CD4-positive, alpha-beta T cell treated with Interleukin-4 for 1 hour (primary cell): ENCODE data around the gene CXorf38.
"Not testable (repeated sequence)": the region's sequence is repeated elsewhere in the genome, so short reads cannot be mapped to it uniquely, and the experiment has no call there.

Source experiments
- DNase-seq, 2 donors: peaks; one replicate each; pipeline ENCODE4 v3.0.0-alpha.2; 2020 to 2022

CXorf38 gene

GRCh38 chrX:40623665-40624064, 23.7 kb downstream of the CXorf38 start:
- no peak for DNase-seq

GRCh38 chrX:40623139-40623536, 24.2 kb downstream of the CXorf38 start, which contains the start of gene MPC1L:
MPC1L (plus strand) TSS chrX:40623428; CDS start chrX:40623566, 138 bp downstream.
- DNase-seq: no peak

DNA sequence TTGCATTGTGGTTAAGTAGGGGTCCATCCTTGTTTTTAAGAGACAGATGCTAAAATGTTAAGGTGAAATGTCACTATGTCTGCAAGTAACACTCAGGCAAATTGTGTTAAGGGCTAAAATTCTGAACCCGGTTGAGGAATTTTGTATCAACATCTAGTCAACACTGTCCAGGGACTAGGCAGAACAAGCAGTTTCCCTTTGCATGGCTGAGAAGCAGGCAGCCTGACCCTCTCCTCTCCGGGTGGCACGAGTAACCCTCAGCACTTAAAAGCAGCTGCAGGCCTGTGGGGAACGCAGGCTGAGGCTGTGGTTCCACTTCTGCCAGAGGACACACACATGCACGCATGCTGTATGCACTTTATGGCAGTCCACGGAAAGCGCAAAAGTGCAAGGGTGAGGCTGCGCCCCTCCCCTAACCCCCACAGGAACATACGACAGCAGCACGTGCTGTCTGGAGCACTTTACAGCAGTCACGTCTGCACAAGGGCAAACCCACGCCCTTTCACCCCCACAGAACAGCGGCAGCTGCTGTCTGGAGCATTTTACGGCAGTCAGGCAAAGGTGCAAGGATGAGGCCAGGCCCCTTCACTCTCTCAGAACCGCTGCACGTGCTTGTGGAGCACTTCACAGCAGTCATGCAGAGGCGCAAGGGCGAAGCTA, 24.8 kb downstream of the CXorf38 start:
- DNase-seq: no peak

DNA sequence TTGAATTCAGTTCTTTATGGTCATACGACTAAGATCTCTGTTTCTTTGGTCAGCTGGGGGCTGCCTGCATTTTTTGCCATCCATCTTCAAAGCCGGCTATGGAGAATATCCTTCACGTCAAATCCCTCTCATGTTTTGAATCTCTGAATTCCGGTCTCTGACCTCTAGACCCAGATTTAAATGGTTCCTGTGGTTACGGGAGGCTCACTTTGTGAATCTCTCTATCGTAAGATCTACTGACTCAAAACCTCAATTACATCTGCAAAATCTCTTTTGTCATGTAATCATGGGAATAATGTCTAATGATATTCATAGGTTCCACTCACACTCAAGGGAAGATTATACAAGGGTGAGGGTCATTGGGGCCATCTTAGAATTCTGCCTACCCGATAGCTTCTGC, 29.8 kb downstream of the CXorf38 start:
- no peak for DNase-seq

DNA sequence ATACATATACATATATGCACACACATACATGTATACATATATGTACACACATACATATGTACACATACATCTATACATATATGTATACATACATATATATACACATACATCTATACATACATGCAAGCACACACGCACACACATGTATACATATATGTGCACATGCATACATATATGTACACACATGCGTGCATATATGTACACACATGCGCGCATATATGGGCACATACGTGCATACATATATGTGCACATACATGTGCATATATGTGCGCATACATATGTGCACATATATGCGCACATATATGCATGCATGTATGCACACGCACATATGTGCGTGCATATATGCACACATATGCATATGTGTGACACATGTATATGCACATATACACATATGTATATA, 31.4 kb downstream of the CXorf38 start:
- no peak for DNase-seq

GRCh38 chrX:40612511-40612910, 34.9 kb downstream of the CXorf38 start:
- no peak for DNase-seq

- DNase-seq: no peak
Measured at GRCh38 chrX:40607381-40607780, 40.0 kb downstream of the CXorf38 start.

DNA sequence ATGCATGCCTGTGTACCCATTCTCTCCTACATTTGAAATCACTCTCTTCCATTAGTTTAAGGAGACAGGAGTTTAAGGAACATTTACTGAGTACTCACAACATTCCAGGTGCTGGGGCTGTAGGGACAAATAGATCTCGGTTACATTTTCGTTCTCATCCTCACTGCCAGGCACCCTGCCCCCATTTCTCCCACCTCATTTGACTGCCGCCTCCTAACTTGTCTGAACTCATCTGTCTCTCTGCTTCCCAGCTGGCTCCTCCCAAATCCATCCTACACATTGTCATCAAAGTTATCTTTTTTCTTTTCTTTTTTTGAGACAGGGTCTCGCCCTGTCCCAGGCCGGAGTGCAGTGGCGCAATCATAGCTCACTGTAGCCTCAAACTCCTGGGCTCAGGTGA, 43.9 kb downstream of the CXorf38 start:
- no peak for DNase-seq

DNA sequence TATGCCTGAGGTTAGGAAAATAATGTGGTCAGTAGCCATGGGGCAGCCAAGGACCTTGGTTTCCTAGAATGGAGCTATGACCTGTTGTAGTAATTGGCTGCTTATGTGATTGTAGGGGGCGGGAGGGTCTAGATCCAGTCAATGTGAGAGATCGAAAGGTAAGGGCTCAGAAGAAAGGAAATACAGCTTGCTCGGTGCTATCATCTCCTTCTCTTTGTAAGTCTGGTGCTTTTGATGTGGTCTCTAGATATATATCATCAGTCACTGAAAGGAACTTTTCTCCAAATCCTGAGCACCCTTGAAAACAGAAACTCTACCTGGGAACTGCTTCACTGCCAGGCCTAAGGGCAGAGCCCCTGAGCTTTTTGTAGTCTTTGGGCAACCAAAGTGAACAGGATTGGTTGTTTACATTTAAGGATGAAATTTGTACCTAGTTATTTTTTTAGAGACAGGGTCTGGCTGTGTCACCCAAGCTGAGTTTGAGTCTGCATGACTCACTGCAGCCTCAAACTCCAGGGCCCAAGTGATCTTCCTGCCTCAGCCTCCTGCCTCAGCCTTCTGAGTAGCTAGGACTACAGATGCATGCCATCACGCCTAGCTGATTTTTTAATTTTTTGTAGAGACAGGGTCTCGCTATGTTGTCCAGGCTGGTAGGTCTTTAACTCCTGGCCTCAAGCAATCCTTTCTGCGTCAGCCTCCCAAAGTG, 57.6 kb downstream of the CXorf38 start:
- peak; percentile 18 to 53 for DNase-seq

GRCh38 chrX:40587623-40588022, 59.7 kb downstream of the CXorf38 start:
- DNase-seq: not testable (repeated sequence)

DNA sequence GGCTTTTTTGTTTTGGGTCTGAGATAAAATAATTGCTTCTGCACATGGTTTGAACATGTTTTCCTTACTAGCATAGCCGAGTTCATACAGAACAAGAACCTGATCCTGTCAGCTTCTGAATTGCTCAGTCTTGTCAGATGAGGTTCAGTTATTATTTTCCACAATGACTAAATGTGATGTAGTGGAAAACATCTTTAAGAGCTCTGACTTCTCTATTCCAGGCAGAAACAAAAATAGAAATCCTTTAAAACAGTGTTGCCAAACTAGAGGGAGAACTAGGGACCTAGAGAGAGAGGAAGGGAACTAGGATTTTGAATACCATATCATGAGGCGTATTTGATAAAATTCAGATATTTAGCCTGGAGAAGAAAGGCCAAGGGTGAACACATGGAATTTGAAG, 64.5 kb downstream of the CXorf38 start:
- no peak for DNase-seq

DNA sequence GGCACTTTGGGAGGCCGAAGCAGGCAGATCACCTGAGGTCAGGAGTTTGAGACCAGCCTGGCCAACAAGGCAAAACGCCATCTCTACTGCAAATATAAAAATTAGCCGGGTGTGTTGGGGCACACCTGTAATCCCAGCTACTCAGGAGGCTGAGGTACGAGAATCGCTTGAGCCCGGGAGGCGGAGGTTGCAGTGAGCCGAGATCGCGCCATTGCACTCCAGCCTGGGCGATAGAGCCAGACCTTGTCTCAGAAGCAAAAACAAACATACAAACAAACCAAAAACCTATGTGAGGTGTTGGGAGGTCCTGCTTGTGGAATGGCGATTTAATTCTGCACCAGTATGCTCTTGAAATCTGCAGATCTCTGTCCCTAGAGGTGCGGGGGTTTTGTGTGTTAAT, 65.2 kb downstream of the CXorf38 start:
- not testable (repeated sequence) for DNase-seq

DNA sequence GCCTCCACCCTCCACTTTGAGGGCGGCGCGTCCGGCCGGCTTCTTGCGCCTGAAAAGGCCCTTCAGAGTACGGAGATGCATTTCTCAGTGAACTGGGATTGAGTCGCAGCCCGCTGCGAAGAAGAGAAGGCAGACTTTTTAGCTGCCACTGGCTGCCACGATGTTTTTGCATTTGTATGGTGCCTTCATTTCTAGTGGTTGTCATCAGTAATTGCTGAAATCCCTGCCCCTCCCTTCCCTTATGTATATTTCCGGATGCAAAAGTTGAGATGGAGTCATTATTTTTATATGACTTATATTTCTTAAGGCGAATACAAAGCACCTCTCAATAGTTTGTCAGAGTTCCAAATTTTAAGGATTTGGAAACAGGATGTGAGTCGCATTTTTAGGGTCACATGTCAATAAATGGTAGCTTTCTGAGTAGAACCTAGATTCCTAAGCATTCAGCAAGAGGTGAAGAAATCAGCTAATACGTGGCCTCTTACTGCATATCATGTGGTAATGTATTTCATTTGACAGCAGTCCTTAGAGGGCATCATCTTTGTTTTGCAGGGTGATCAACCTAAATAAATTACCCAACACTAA, 65.9 kb downstream of the CXorf38 start:
- peak in 1 of 2 donors; percentile 35 for DNase-seq

- DNase-seq: peak; percentile 94
Measured at GRCh38 chrX:40580537-40581335, 66.6 kb downstream of the CXorf38 start, which contains the start of gene ATP6AP2. ATP6AP2 (plus strand) TSS chrX:40580970; CDS start chrX:40581066, 96 bp downstream.

DNA sequence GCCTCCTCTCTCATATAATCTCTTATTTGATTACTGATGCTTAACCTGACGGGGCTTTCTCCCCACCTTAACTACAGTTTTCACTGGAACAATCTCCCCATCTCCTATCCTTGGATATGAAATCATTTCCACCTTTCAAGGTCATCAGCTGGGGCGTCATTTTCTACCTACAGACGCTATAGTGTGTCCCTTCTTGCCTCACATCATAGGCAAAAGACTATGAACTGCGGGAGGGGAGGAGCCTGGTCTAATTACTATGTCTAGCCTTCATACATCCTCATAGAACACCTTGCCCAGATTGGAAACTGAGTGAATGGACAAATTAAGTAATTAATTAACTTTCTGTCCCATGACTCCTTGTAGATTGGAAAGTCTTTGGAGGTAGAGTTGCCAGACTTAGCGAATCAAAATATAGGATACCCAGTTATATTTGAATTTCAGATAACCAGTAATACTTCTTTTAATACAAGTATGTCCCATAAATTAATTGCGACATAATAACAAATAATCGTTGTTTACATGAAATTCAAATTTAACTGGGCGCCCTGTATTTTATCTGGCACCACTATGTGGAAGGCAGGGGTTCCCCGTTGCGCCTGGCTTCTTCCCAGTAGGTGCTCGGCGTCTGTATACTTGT, 67.3 kb downstream of the CXorf38 start:
- peak in 1 of 2 donors; percentile 8 for DNase-seq

DNA sequence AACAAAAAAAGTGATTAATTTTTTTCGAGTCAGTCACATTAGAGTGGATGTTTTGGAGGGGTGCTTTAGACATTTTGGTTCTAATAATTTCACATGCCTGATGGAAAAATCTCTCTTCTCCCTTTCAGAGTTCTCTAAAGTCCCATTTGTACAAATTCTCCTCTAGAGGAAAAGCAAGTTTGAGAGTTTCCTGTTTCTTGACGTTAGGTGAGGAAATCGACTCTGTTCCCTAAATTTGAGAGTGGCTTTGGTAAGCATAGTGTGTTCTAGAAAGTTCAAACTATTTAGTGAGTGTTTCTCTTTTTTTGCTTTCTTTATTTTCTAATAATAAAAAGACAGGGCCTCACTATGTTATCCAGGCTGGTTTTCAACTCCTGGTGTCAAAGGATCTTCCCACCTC, 68.2 kb downstream of the CXorf38 start:
- no peak for DNase-seq

- DNase-seq: no peak
Measured at GRCh38 chrX:40578039-40578695, 69.2 kb downstream of the CXorf38 start.
